CD14-positive monocyte (primary cell): ENCODE measurements around the gene HTRA2. TPM values are rescaled to one million over a fixed set of nuclear protein-coding genes. Genes with fewer than 3 reads are reported as not detected.

Experiments used
- DNase-seq, 3 donors: peaks; one replicate each; pipeline ENCODE4 v3.0.0-alpha.2; 2011 to 2022
- H2AFZ ChIP-seq: 2 replicates; pipeline ENCODE4 v1.6.0; 2012; ENCODE audit warnings: mild to moderate bottlenecking, low read depth, low read length, inconsistent platforms; ENCODE audit not compliant: insufficient read depth, poor library complexity, severe bottlenecking
- H3K27ac ChIP-seq, 2 donors: 1 replicate in 1 of 2; 2 replicates in 1 of 2; pipeline ENCODE4 v1.5.1; 2012 to 2013; ENCODE audit warnings: low read length in 2 of 2, control low read depth in 1 of 2, inconsistent platforms in 1 of 2, low read depth in 1 of 2, mild to moderate bottlenecking in 1 of 2
- H3K27me3 ChIP-seq, 2 donors: one replicate each; pipeline versions ENCODE4 v1.6.0 to v1.6.1; 2011 to 2013; ENCODE audit warnings: low read length in 2 of 2; ENCODE audit not compliant: control insufficient read depth in 2 of 2, insufficient read depth in 2 of 2
- H3K36me3 ChIP-seq, 2 donors: replicated peaks in 1 of 2; 1 replicate in 1 of 2; 2 replicates in 1 of 2; pipeline versions ENCODE4 v1.5.1 to v1.6.1; 2012 to 2013; ENCODE audit warnings: low read length in 2 of 2, control low read depth in 1 of 2, inconsistent platforms in 1 of 2, mild to moderate bottlenecking in 1 of 2; ENCODE audit not compliant: insufficient read depth in 2 of 2, control insufficient read depth in 1 of 2
- H3K4me1 ChIP-seq, 2 donors: 1 replicate in 1 of 2; 2 replicates in 1 of 2; pipeline versions ENCODE4 v1.5.1 to v1.6.1; 2012 to 2013; ENCODE audit warnings: low read length in 2 of 2, control low read depth in 1 of 2, inconsistent platforms in 1 of 2, mild to moderate bottlenecking in 1 of 2, moderate library complexity in 1 of 2; ENCODE audit not compliant: insufficient read depth in 2 of 2, control insufficient read depth in 1 of 2
- H3K4me2 ChIP-seq: replicated peaks from 2 replicates; pipeline ENCODE3; 2012; ENCODE audit warnings: low read length, moderate library complexity, mild to moderate bottlenecking; ENCODE audit not compliant: poor library complexity, severe bottlenecking; ENCODE audit errors: extremely low read depth
- H3K4me3 ChIP-seq, 3 experiments: fragments of 200-600 bp in 1 of 3; sonication (generic) in 1 of 3; replicated peaks in 1 of 3; 1 replicate in 2 of 3; 2 replicates in 1 of 3; pipeline ENCODE4 v1.5.1; 2011 to 2013; ENCODE audit warnings: low read length in 3 of 3, mild to moderate bottlenecking in 3 of 3, control low read depth in 2 of 3, low read depth in 2 of 3, inconsistent platforms in 1 of 3, moderate library complexity in 1 of 3
- H3K79me2 ChIP-seq: 2 replicates; pipeline ENCODE4 v1.6.0; 2012; ENCODE audit warnings: mild to moderate bottlenecking, control low read depth, inconsistent platforms, low read length, moderate library complexity; ENCODE audit not compliant: insufficient read depth
- H3K9ac ChIP-seq: 2 replicates; pipeline ENCODE4 v1.6.0; 2017; ENCODE audit warnings: low read length, mild to moderate bottlenecking; ENCODE audit not compliant: insufficient read depth, poor library complexity, severe bottlenecking
- H3K9me3 ChIP-seq, 2 donors: replicated peaks in 1 of 2; 1 replicate in 1 of 2; 2 replicates in 1 of 2; pipeline versions ENCODE4 v1.5.1 to v1.6.1; 2012 to 2013; ENCODE audit warnings: low read length in 2 of 2, control low read depth in 1 of 2; ENCODE audit not compliant: control insufficient read depth in 1 of 2, insufficient read depth in 1 of 2
- H4K20me1 ChIP-seq: 2 replicates; pipeline ENCODE4 v1.6.0; 2012; ENCODE audit warnings: mild to moderate bottlenecking, low read length, control low read depth, moderate library complexity; ENCODE audit not compliant: insufficient read depth
- H3K27ac Mint-ChIP-seq, 7 donors: one replicate each; pipeline ENCODE4 v1.8.0; 2020; ENCODE audit warnings: mild to moderate bottlenecking in 7 of 7, mixed read lengths in 7 of 7, moderate library complexity in 6 of 7, inconsistent platforms in 2 of 7
- H3K27me3 Mint-ChIP-seq, 3 donors: one replicate each; pipeline ENCODE4 v1.8.0; 2021 to 2022; ENCODE audit warnings: low read depth in 3 of 3, mild to moderate bottlenecking in 3 of 3, mixed read lengths in 3 of 3, moderate library complexity in 3 of 3, inconsistent platforms in 1 of 3
- H3K36me3 Mint-ChIP-seq, 2 donors: one replicate each; pipeline ENCODE4 v1.8.0; 2020; ENCODE audit warnings: mixed read lengths in 2 of 2, inconsistent platforms in 1 of 2, mild to moderate bottlenecking in 1 of 2
- H3K4me1 Mint-ChIP-seq: one replicate; pipeline ENCODE4 v1.8.0; 2020; ENCODE audit warnings: mild to moderate bottlenecking, mixed read lengths
- H3K4me3 Mint-ChIP-seq, 2 donors: one replicate each; pipeline ENCODE4 v1.8.0; 2020; ENCODE audit warnings: mild to moderate bottlenecking in 2 of 2, mixed read lengths in 2 of 2, moderate library complexity in 1 of 2
- H3K9me3 Mint-ChIP-seq, 7 donors: one replicate each; pipeline ENCODE4 v1.8.0; 2020 to 2022; ENCODE audit warnings: mixed read lengths in 7 of 7, mild to moderate bottlenecking in 6 of 7, moderate library complexity in 6 of 7, inconsistent platforms in 2 of 7
- CTCF ChIP-seq: fragments of 200-600 bp; IDR thresholded peaks from one replicate; pipeline ENCODE4 v1.8.0; 2022; ENCODE audit warnings: antibody characterized with exemption, mild to moderate bottlenecking
- WGBS: methylation state at CpG from one replicate; pipeline ENCODE4 v1.1.5; 2013; ENCODE audit warnings: missing lambda C conversion rate; ENCODE audit not compliant: insufficient coverage; 5-methylcytosine and 5-hydroxymethylcytosine counted together
- intact Hi-C, 2 donors: fragments of 100-400 bp; cut with micrococcal nuclease; formaldehyde crosslinking; loops; one replicate each; pipeline versions ENCODE4 v1.15.0 to v1.15.1; 2023
- polyA plus RNA-seq, 3 donors: library from polyadenylated mRNA; depleted of rRNA in 1 of 3; unstranded in 2 of 3; stranded (reverse) in 1 of 3; fragments of 300-500 nt in 2 of 3; fragments of >200 nt in 1 of 3; fragmentation: Illumina TruSeq in 2 of 3; gene quantifications; 1 replicate in 2 of 3; 2 replicates in 1 of 3; pipeline ENCODE4 v1.2.3, GENCODE V29; 2012 to 2021

The HTRA2 gene
- polyA plus RNA-seq, 3 donors: 11.3 to 20.5 (median 15.0) TPM

DNA sequence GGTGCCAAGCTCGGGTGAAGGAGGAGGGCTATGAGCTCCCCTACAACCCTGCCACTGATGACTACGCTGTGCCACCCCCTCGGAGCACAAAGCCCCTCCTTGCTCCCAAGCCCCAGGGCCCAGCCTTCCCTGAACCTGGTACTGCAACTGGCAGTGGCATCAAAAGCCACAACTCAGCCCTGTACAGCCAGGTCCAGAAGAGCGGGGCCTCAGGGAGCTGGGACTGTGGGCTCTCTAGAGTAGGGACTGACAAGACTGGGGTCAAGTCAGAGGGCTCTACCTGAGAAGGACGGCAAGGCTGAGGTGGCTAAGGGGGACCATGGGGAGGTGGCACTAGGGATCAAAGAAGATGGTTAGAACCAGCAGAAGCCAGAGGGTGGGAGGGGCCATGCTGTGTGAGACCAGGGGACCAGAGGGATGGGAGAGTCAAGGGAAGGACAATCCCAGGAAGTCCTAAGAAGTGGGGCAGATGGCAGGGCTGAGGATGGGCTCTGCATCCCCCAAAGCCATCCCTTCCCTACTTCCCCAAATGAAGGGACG lies 27.2 kb downstream of the HTRA2 start:
- H3K4me3 ChIP-seq: peak overlapping the region in 1 of 3 experiments; percentile 99

More for the DNA sequence above, 27.2 kb downstream of the HTRA2 start:
- intact Hi-C loops: no loop called here
- peaks cover 23% of the 10 kb centered on the region for H4K20me1 ChIP-seq
- H3K4me3 Mint-ChIP-seq: peak overlapping the region in 1 of 2 donors; percentile 98
- H3K4me2 ChIP-seq: no peak overlapping the region
- no peaks in the 10 kb centered on the region for H3K27me3 ChIP-seq
- peaks cover 0 to 4% (median 2%) of the 10 kb centered on the region in 3 donors for H3K27me3 Mint-ChIP-seq
- peaks cover 27 to 48% of the 10 kb centered on the region in 2 donors for H3K4me1 ChIP-seq
- 94% methylated on average over 3 of the region's 6 CpGs for WGBS
- DNase-seq: no peak
- H3K4me1 Mint-ChIP-seq: peaks cover 46% of the 10 kb centered on the region
- H3K36me3 Mint-ChIP-seq: peaks cover 15 to 23% of the 10 kb centered on the region in 2 donors
- H3K27ac Mint-ChIP-seq: peak overlapping the region in 5 of 7 donors; percentile 40 to 98 (median 81)
- peaks cover 53% of the 10 kb centered on the region for H3K79me2 ChIP-seq
- H3K36me3 ChIP-seq: peaks cover 20 to 28% of the 10 kb centered on the region in 2 donors
- H3K9me3 ChIP-seq: no peaks in the 10 kb centered on the region
- H2AFZ ChIP-seq: no peak overlapping the region
- H3K9ac ChIP-seq: no peak overlapping the region
- no peaks in the 10 kb centered on the region for H3K9me3 Mint-ChIP-seq
- no peak for TF ChIP-seq CTCF
- H3K27ac ChIP-seq: peak overlapping the region in 1 of 2 donors; percentile 94
